IMR-90 (cell line): ENCODE results near the gene DNAJC5G. TPM values are rescaled to one million over a fixed set of nuclear protein-coding genes. Genes with fewer than 3 reads are reported as not detected.

ENCODE experiments used
- ATAC-seq: fragments of 200-7000 bp; cut with Tn5 transposase; 2 replicates; pipeline ENCODE4 v1.9.1; 2020; ENCODE audit warnings: low read depth, mild to moderate bottlenecking, moderate library complexity
- BruUV-seq: library from RNA; stranded (reverse); fragments of 400-500 nt; replicated peaks from 2 replicates; lab custom pipeline; 2021; lab: Mats Ljungman, UMichigan
- CTCF ChIA-PET: fragments of 300-600 bp; formaldehyde crosslinking; extraction: SDS; loops from one replicate; lab custom pipeline; 2021; ENCODE audit warnings: antibody characterized with exemption; lab: Yijun Ruan, JAX
- POLR2A ChIA-PET: fragments of 300-600 bp; sonication (Branson Sonifier 250); formaldehyde crosslinking; loops from one replicate; lab custom pipeline; 2022; ENCODE audit warnings: antibody characterized with exemption; ENCODE audit not compliant: unreplicated experiment; lab: Charles Lee
- DNase-seq: peaks from one replicate; pipeline ENCODE4 v3.0.0; 2013
- H2AFZ ChIP-seq: replicated peaks from 2 replicates; pipeline ENCODE3; 2013; ENCODE audit warnings: low read length, mild to moderate bottlenecking; ENCODE audit not compliant: poor library complexity
- H2AK5ac ChIP-seq: 2 replicates; pipeline ENCODE4 v1.6.1; 2013; ENCODE audit warnings: low read depth, low read length, inconsistent platforms
- H2AK9ac ChIP-seq: replicated peaks from 2 replicates; pipeline ENCODE3; 2013; ENCODE audit warnings: mild to moderate bottlenecking, low read depth, low read length, moderate library complexity; ENCODE audit not compliant: poor library complexity
- H2BK120ac ChIP-seq: 2 replicates; pipeline ENCODE4 v1.6.1; 2013; ENCODE audit warnings: low read depth, low read length, inconsistent platforms
- H2BK15ac ChIP-seq: 3 replicates; pipeline ENCODE4 v1.6.1; 2013; ENCODE audit warnings: low read depth, low read length, inconsistent platforms
- H2BK20ac ChIP-seq: 2 replicates; pipeline ENCODE4 v1.6.1; 2013; ENCODE audit warnings: low read depth, mild to moderate bottlenecking, inconsistent platforms, low read length, moderate library complexity
- H2BK5ac ChIP-seq: 2 replicates; pipeline ENCODE4 v1.6.1; 2013; ENCODE audit warnings: mild to moderate bottlenecking, low read depth, low read length, inconsistent platforms; ENCODE audit not compliant: poor library complexity, severe bottlenecking
- H3K14ac ChIP-seq: replicated peaks from 2 replicates; pipeline ENCODE4 v1.6.1; 2013; ENCODE audit warnings: low read depth, low read length, inconsistent platforms
- H3K18ac ChIP-seq: 2 replicates; pipeline ENCODE4 v1.6.1; 2013; ENCODE audit warnings: low read depth, low read length, control low read depth
- H3K23ac ChIP-seq: 2 replicates; pipeline ENCODE4 v1.6.1; 2013; ENCODE audit warnings: low read depth, low read length, inconsistent platforms
- H3K27ac ChIP-seq: 2 replicates; pipeline ENCODE4 v1.5.1; 2013; ENCODE audit warnings: mild to moderate bottlenecking, control low read depth, low read length; ENCODE audit not compliant: insufficient read depth
- H3K27me3 ChIP-seq: 2 replicates; pipeline ENCODE4 v1.6.1; 2013; ENCODE audit warnings: low read length; ENCODE audit not compliant: control insufficient read depth, insufficient read depth
- H3K36me3 ChIP-seq: 2 replicates; pipeline ENCODE4 v1.6.1; 2013; ENCODE audit warnings: low read length, mixed read lengths; ENCODE audit not compliant: control insufficient read depth, insufficient read depth
- H3K4ac ChIP-seq: 2 replicates; pipeline ENCODE4 v1.6.1; 2013; ENCODE audit warnings: low read depth, low read length, inconsistent platforms
- H3K4me1 ChIP-seq: 2 replicates; pipeline ENCODE4 v1.6.1; 2013; ENCODE audit warnings: low read length, mixed read lengths; ENCODE audit not compliant: control insufficient read depth, insufficient read depth
- H3K4me2 ChIP-seq: 2 replicates; pipeline ENCODE4 v1.6.1; 2013; ENCODE audit warnings: low read depth, mild to moderate bottlenecking, control low read depth, low read length, moderate library complexity
- H3K4me3 ChIP-seq: 2 replicates; pipeline ENCODE4 v1.5.1; 2013; ENCODE audit warnings: low read depth, mild to moderate bottlenecking, control low read depth, low read length, moderate library complexity; ENCODE audit not compliant: insufficient read depth
- H3K56ac ChIP-seq: 2 replicates; pipeline ENCODE4 v1.6.1; 2013; ENCODE audit warnings: low read length, inconsistent platforms; ENCODE audit not compliant: insufficient read depth; ENCODE audit errors: extremely low read depth
- H3K79me1 ChIP-seq, 2 experiments: 2 replicates each; pipeline ENCODE4 v1.6.1; 2013; ENCODE audit warnings: low read length in 2 of 2, inconsistent platforms in 1 of 2, low read depth in 1 of 2
- H3K9ac ChIP-seq: 2 replicates; pipeline ENCODE4 v1.6.1; 2013; ENCODE audit warnings: low read depth, low read length, control low read depth
- H3K9me1 ChIP-seq: 2 replicates; pipeline ENCODE4 v1.6.1; 2013; ENCODE audit warnings: low read length, inconsistent platforms; ENCODE audit not compliant: insufficient read depth
- H3K9me3 ChIP-seq: 2 replicates; pipeline ENCODE4 v1.6.1; 2013; ENCODE audit warnings: low read length; ENCODE audit not compliant: control insufficient read depth, insufficient read depth
- H4K20me1 ChIP-seq: 2 replicates; pipeline ENCODE4 v1.6.1; 2013; ENCODE audit warnings: low read length, inconsistent platforms; ENCODE audit not compliant: insufficient read depth
- H4K5ac ChIP-seq: 2 replicates; pipeline ENCODE4 v1.6.1; 2013; ENCODE audit warnings: mild to moderate bottlenecking, low read depth, low read length, control low read depth
- H4K8ac ChIP-seq, 2 experiments: 2 replicates each; pipeline ENCODE4 v1.6.1; 2013; ENCODE audit warnings: low read depth in 2 of 2, low read length in 2 of 2, control low read depth in 1 of 2, inconsistent platforms in 1 of 2
- H4K91ac ChIP-seq: 2 replicates; pipeline ENCODE4 v1.6.1; 2013; ENCODE audit warnings: low read depth, low read length, inconsistent platforms; ENCODE audit not compliant: insufficient read depth
- BHLHE40 ChIP-seq: fragments of 150-350 bp; IDR thresholded peaks from 2 replicates; pipeline ENCODE4 v1.6.1; 2016; ENCODE audit warnings: mild to moderate bottlenecking, low read depth, low read length
- CEBPB ChIP-seq: IDR thresholded peaks from 2 replicates; pipeline ENCODE4 v1.6.1; 2012; ENCODE audit warnings: low read depth, low read length, improper control_type of control experiment
- CHD1 ChIP-seq: IDR thresholded peaks from 2 replicates; pipeline ENCODE4 v1.6.1; 2012; ENCODE audit warnings: low read depth, low read length, improper control_type of control experiment
- FOS ChIP-seq: fragments of 150-350 bp; IDR thresholded peaks from 2 replicates; pipeline ENCODE4 v1.6.1; 2016; ENCODE audit warnings: low read depth, low read length
- MAFK ChIP-seq: IDR thresholded peaks from 2 replicates; pipeline ENCODE4 v1.6.1; 2012; ENCODE audit warnings: low read depth, low read length, improper control_type of control experiment
- MAZ ChIP-seq: IDR thresholded peaks from 2 replicates; pipeline ENCODE4 v1.6.1; 2012; ENCODE audit warnings: low read depth, mild to moderate bottlenecking, low read length, improper control_type of control experiment, moderate library complexity, borderline replicate concordance
- MXI1 ChIP-seq: IDR thresholded peaks from 2 replicates; pipeline ENCODE4 v1.6.1; 2012; ENCODE audit warnings: low read depth, mild to moderate bottlenecking, low read length, moderate library complexity, borderline replicate concordance
- NFE2L2 ChIP-seq: fragments of 150-350 bp; IDR thresholded peaks from 2 replicates; pipeline ENCODE4 v1.6.1; 2016; ENCODE audit warnings: low read depth, mild to moderate bottlenecking, low read length
- POLR2A ChIP-seq: IDR thresholded peaks from 2 replicates; pipeline ENCODE4 v1.6.1; 2012; ENCODE audit warnings: mild to moderate bottlenecking, low read depth, low read length
- RAD21 ChIP-seq: IDR thresholded peaks from 2 replicates; pipeline ENCODE4 v1.6.1; 2012; ENCODE audit warnings: low read length, improper control_type of control experiment
- RCOR1 ChIP-seq: IDR thresholded peaks from 2 replicates; pipeline ENCODE4 v1.6.1; 2012; ENCODE audit warnings: mild to moderate bottlenecking, low read length, improper control_type of control experiment; ENCODE audit not compliant: insufficient replicate concordance
- RFX5 ChIP-seq: IDR thresholded peaks from 2 replicates; pipeline ENCODE4 v1.8.0; 2012; ENCODE audit warnings: low read depth, mild to moderate bottlenecking, low read length, moderate library complexity
- SMC3 ChIP-seq: fragments of 150-350 bp; IDR thresholded peaks from 2 replicates; pipeline ENCODE4 v1.6.1; 2016; ENCODE audit warnings: low read depth, mild to moderate bottlenecking, antibody characterized with exemption, low read length, moderate library complexity
- WGBS, 2 experiments: methylation state at CpG; one replicate each; pipeline versions ENCODE4 v1.1.5 to v1.1.7; 2013; ENCODE audit warnings: missing lambda C conversion rate in 2 of 2; ENCODE audit not compliant: insufficient read length in 1 of 2; ENCODE audit errors: extremely low coverage in 2 of 2; 5-methylcytosine and 5-hydroxymethylcytosine counted together
- dilution Hi-C: fragments of 300-500 bp; cut with HindIII; formaldehyde crosslinking; loops from one replicate; pipeline ENCODE4 v1.14.3; 2018; ENCODE audit warnings: low sequenced_read_pairs; ENCODE audit not compliant: unreplicated experiment
- in situ Hi-C: fragments of 300-500 bp; cut with MboI; formaldehyde crosslinking; loops from 3 replicates; pipeline ENCODE4 v1.14.3; 2019; ENCODE audit warnings: low sequenced_read_pairs, inconsistent platforms, mixed read lengths
- intact Hi-C: fragments of 100-400 bp; cut with micrococcal nuclease; formaldehyde crosslinking; loops from 2 replicates; pipeline ENCODE4 v1.10.0; 2022
- polyA plus RNA-seq, 3 experiments: library from polyadenylated mRNA; depleted of rRNA; stranded (reverse); fragments of >200 nt; gene quantifications; 2 replicates each; pipeline ENCODE4 v1.2.3, GENCODE V29; 2012; ENCODE audit warnings: low replicate concordance in 1 of 3
- total RNA-seq: library from RNA; depleted of rRNA; stranded (reverse); fragments of >200 nt; gene quantifications from 2 replicates; pipeline ENCODE4 v1.2.3, GENCODE V29; 2012
- TF ChIP-seq, protein P1 (sequence below): conservative IDR thresholded peaks from 2 replicates; pipeline ENCODE4 v1.5.1; 2012; ENCODE audit warnings: mild to moderate bottlenecking, low read depth, low read length, improper control_type of control experiment
- TF ChIP-seq, protein P2 (sequence below): fragments of 150-350 bp; IDR thresholded peaks from 2 replicates; pipeline ENCODE4 v1.6.1; 2016; ENCODE audit warnings: low read depth, mild to moderate bottlenecking, low read length, moderate library complexity, borderline replicate concordance
- TF ChIP-seq, protein P3 (sequence below): fragments of 150-350 bp; IDR thresholded peaks from 2 replicates; pipeline ENCODE4 v1.6.1; 2017; ENCODE audit warnings: mild to moderate bottlenecking, antibody characterized with exemption, low read length, low read depth

The DNAJC5G gene
- total and polyA plus RNA-seq, 2 of the 4 experiments (the other 2 are of a cell fraction): not detected

- no TSS peak for BruUV-seq
- Histone ChIP-seq H3K56ac (no peak overlapping the region), H2BK5ac (no peak overlapping the region), H2BK15ac (no peak overlapping the region), H4K5ac (no peak overlapping the region), H3K4ac (no peak overlapping the region), H3K79me1 (no peaks in the 10 kb centered on the region), H2BK120ac (no peak overlapping the region), H3K4me1 (no peaks in the 10 kb centered on the region), H3K14ac (no peak overlapping the region), H2AFZ (no peak overlapping the region), H3K9ac (no peak overlapping the region), H3K27ac (no peak overlapping the region), H2BK20ac (no peak overlapping the region), H4K8ac (no peak overlapping the region), H3K4me3 (no peak overlapping the region), H3K23ac (no peak overlapping the region), H4K20me1 (no peaks in the 10 kb centered on the region), H3K9me3 (no peaks in the 10 kb centered on the region), H3K4me2 (no peak overlapping the region), H3K18ac (no peak overlapping the region), H2AK9ac (no peak overlapping the region), H4K91ac (no peak overlapping the region), H3K9me1 (no peaks in the 10 kb centered on the region), H3K36me3 (no peaks in the 10 kb centered on the region), H2AK5ac (no peak overlapping the region), H3K27me3 (peaks cover 53% of the 10 kb centered on the region)
- CTCF ChIA-PET: interaction anchor here (0.6 to 2.0 kb wide), 2 partner anchors 10 to 1036 kb away, joined by 5 to 8 read pairs; no protein-coding TSS in a partner anchor
- POLR2A ChIA-PET: no interaction called here
- no CpG with 5 or more reads among the region's 2 CpGs for WGBS, 2 experiments
- DNase-seq (no peak), ATAC-seq (no peak)
- intact Hi-C loops (no loop called here), dilution Hi-C loops (no loop called here), in situ Hi-C loops (no loop called here)
- TF ChIP-seq CHD1 (no peak), NFE2L2 (no peak), MAFK (no peak), MXI1 (no peak), CEBPB (no peak), MAZ (no peak), SMC3 (no peak), RAD21 (no peak), FOS (no peak), POLR2A (no peak), RCOR1 (no peak), RFX5 (no peak), BHLHE40 (no peak)
- TF ChIP-seq, protein P1, sequence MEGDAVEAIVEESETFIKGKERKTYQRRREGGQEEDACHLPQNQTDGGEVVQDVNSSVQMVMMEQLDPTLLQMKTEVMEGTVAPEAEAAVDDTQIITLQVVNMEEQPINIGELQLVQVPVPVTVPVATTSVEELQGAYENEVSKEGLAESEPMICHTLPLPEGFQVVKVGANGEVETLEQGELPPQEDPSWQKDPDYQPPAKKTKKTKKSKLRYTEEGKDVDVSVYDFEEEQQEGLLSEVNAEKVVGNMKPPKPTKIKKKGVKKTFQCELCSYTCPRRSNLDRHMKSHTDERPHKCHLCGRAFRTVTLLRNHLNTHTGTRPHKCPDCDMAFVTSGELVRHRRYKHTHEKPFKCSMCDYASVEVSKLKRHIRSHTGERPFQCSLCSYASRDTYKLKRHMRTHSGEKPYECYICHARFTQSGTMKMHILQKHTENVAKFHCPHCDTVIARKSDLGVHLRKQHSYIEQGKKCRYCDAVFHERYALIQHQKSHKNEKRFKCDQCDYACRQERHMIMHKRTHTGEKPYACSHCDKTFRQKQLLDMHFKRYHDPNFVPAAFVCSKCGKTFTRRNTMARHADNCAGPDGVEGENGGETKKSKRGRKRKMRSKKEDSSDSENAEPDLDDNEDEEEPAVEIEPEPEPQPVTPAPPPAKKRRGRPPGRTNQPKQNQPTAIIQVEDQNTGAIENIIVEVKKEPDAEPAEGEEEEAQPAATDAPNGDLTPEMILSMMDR: no peak
- TF ChIP-seq, protein P2, sequence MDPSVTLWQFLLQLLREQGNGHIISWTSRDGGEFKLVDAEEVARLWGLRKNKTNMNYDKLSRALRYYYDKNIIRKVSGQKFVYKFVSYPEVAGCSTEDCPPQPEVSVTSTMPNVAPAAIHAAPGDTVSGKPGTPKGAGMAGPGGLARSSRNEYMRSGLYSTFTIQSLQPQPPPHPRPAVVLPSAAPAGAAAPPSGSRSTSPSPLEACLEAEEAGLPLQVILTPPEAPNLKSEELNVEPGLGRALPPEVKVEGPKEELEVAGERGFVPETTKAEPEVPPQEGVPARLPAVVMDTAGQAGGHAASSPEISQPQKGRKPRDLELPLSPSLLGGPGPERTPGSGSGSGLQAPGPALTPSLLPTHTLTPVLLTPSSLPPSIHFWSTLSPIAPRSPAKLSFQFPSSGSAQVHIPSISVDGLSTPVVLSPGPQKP: no peak
- TF ChIP-seq, protein P3, sequence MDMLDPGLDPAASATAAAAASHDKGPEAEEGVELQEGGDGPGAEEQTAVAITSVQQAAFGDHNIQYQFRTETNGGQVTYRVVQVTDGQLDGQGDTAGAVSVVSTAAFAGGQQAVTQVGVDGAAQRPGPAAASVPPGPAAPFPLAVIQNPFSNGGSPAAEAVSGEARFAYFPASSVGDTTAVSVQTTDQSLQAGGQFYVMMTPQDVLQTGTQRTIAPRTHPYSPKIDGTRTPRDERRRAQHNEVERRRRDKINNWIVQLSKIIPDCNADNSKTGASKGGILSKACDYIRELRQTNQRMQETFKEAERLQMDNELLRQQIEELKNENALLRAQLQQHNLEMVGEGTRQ: no peak
These were observed 4.6 kb upstream of the DNAJC5G start for GRCh38 chr2:27270670-27271069.
